ENCODE results near the gene JUP.

The JUP gene

DNA sequence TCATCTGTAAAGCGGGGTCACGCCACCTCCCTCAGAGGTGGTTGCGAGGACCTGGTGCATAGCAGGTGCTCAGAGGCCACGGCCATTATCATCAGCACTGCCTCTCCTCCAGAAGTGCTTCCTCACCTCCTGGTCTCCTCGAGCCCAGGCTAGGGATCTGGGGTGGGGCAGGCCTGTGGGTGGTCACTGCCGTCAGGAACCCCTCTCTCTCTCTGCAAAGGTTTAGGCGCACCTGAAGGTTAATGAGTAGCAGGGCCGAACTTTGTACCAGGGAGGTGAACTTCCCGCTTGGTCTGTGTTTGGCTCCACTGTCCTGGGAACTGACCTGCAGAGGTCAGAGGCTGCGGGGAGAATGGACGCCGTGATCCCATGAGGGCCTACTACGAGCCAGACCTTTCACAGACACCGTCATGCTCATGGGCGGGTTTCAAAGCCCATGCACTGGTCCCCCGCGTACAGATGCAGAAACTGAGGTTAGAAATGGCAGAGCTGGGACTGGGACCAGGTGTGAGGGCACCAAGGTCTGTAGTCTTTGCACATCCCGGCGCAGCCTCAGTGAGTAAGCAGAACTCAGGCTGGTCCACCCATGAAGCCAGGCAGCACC, 13.8 kb downstream of the JUP start:
- no peak for DNase-seq (ENCODE audit: low read depth)
- H3K4me3 ChIP-seq (ENCODE audit: low read depth, low read length): no peak overlapping the region
- TF ChIP-seq MYC (IDR thresholded peaks at IDR 0.05; ENCODE audit: low read depth, low read length) (no peak), POLR2A (IDR thresholded peaks at IDR 0.05; ENCODE audit: extremely low read depth, insufficient read length) (no peak)
- TF ChIP-seq, protein P1, sequence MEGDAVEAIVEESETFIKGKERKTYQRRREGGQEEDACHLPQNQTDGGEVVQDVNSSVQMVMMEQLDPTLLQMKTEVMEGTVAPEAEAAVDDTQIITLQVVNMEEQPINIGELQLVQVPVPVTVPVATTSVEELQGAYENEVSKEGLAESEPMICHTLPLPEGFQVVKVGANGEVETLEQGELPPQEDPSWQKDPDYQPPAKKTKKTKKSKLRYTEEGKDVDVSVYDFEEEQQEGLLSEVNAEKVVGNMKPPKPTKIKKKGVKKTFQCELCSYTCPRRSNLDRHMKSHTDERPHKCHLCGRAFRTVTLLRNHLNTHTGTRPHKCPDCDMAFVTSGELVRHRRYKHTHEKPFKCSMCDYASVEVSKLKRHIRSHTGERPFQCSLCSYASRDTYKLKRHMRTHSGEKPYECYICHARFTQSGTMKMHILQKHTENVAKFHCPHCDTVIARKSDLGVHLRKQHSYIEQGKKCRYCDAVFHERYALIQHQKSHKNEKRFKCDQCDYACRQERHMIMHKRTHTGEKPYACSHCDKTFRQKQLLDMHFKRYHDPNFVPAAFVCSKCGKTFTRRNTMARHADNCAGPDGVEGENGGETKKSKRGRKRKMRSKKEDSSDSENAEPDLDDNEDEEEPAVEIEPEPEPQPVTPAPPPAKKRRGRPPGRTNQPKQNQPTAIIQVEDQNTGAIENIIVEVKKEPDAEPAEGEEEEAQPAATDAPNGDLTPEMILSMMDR (IDR thresholded peaks at IDR 0.05; ENCODE audit: low read depth, low read length): no peak
- TF ChIP-seq, protein P2, sequence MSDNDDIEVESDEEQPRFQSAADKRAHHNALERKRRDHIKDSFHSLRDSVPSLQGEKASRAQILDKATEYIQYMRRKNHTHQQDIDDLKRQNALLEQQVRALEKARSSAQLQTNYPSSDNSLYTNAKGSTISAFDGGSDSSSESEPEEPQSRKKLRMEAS (IDR thresholded peaks at IDR 0.05; ENCODE audit: low read depth, low read length): no peak

DNA sequence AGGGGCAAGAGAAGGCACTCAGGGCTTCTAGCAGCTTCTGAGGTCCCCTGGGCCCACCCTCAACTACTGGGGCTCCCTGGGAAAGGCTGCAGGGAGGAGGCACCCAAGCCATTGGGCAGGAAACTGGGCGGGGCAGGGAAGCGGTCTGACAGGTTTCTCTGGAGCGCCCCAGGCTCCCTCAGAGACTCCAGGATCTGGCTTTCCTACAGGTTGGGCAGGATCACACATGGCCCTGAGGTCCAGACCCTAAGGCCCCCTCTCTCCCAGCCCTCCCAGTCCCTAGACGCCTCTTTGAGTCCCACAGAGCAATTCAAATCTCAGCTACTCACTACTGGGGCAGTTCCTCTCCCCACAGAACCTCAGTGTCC, 14.3 kb downstream of the JUP start:
- no peak overlapping the region for H3K4me3 ChIP-seq (ENCODE audit: low read depth, low read length)
- TF ChIP-seq MYC (IDR thresholded peaks at IDR 0.05; ENCODE audit: low read depth, low read length): no peak
- TF ChIP-seq, protein P1 (IDR thresholded peaks at IDR 0.05; ENCODE audit: low read depth, low read length): no peak
- no peak for TF ChIP-seq POLR2A (IDR thresholded peaks at IDR 0.05; ENCODE audit: extremely low read depth, insufficient read length)
- TF ChIP-seq, protein P2 (IDR thresholded peaks at IDR 0.05; ENCODE audit: low read depth, low read length): no peak
- DNase-seq (ENCODE audit: low read depth): no peak

DNA sequence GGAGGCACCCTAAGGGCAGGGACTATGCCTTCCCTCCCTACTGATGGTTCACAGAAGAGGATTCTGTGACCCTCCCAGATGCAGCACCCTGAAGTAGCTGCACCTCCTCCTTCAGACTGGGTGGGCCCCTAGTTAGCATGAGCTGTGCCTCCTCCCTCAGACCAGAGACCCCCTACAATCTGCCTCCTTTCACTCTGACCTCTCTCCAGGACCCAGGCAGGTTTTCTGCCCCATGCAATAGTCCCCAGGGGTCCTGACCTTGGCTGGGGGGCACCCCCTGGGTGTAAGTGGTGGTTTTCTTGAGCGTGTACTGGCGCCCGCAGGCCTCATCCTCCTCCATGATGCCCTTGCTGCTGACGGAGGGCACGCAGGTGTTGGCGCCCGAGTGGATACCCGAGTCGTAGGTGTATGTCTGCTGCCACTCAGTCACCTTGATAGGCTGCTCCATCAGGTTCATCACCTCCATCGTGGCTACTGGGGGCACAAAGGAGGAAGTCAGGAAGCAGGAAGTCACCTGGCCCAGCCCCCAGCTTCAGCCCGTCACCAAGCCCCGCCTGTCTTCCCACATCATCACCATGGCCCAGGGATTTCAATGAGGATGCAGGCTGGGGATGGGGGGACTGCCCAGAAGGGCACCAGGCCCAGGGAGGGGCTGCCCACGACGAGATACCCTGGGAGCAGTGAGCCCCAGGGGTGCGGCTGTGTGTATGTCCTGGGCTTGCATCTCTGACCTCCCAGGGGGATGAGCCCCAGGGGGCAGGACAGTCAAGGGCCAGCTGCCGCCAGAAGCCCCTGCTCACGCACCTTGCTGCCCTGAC, 14.9 kb downstream of the JUP start:
- TF ChIP-seq, protein P1 (IDR thresholded peaks at IDR 0.05; ENCODE audit: low read depth, low read length): no peak
- TF ChIP-seq, protein P2 (IDR thresholded peaks at IDR 0.05; ENCODE audit: low read depth, low read length): no peak
- DNase-seq (ENCODE audit: low read depth): no peak
- no peak overlapping the region for H3K4me3 ChIP-seq (ENCODE audit: low read depth, low read length)

DNA sequence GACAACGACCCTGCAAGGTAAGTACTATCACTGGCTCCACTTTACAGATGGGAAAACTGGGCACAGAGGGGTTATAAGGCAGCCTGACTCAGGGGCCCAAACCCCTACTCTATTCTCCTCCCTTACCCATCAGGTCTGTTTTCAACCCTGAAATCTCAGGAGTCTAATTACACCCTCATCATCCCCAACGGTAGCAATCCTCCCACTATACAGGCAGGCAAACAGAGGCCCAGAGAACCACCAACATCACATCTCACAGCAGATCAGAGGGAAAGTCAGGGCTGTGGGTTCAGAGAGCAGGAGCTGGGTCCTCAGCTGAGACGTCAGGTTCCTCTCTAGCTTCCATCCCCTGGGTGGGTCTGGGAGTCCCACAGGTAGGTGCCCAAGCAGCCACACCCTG, 16.5 kb downstream of the JUP start:
- DNase-seq (ENCODE audit: low read depth): no peak
- TF ChIP-seq, protein P1 (IDR thresholded peaks at IDR 0.05; ENCODE audit: low read depth, low read length): no peak
- TF ChIP-seq, protein P2 (IDR thresholded peaks at IDR 0.05; ENCODE audit: low read depth, low read length): no peak
- TF ChIP-seq POLR2A (IDR thresholded peaks at IDR 0.05; ENCODE audit: extremely low read depth, insufficient read length) (no peak), MYC (IDR thresholded peaks at IDR 0.05; ENCODE audit: low read depth, low read length) (no peak)
- no peak overlapping the region for H3K4me3 ChIP-seq (ENCODE audit: low read depth, low read length)

DNA sequence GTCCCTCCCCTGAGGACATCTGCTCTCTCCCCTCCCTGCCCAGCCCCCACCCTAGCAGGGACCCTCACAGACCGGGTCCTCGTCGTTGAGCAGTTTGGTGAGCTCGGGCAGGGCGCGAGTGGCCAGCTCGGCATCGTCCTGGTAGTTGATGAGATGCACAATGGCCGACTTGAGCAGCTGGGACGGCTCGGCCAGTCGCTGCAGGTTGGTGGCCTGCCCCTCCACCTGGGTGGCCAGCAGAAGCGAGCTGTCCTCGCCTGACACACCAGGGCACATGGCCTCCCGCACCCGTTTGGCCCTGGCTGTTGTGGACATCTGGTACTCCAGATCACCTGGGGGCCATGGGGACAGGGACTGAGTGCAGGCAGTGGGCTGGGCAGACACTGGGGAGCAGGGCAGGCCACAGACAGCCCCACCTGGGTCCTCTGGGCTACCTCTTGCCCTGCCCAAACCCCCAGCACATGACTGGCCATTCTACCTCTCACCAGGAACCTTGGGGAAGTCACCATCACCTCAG, 17.1 kb downstream of the JUP start:
- TF ChIP-seq, protein P1 (IDR thresholded peaks at IDR 0.05; ENCODE audit: low read depth, low read length): no peak
- no peak for TF ChIP-seq MYC (IDR thresholded peaks at IDR 0.05; ENCODE audit: low read depth, low read length)
- no peak for TF ChIP-seq POLR2A (IDR thresholded peaks at IDR 0.05; ENCODE audit: extremely low read depth, insufficient read length)
- TF ChIP-seq, protein P2 (IDR thresholded peaks at IDR 0.05; ENCODE audit: low read depth, low read length): no peak
- DNase-seq (ENCODE audit: low read depth): no peak
- no peak overlapping the region for H3K4me3 ChIP-seq (ENCODE audit: low read depth, low read length)

Measured in NB4 (cell line).